Calu3 (cell line): ENCODE data around the gene PLCG2. TPM values are rescaled to one million over a fixed set of nuclear protein-coding genes. Genes with fewer than 3 reads are reported as not detected.
A peak's percentile ranks its signal among the peaks of the same experiment; 100 is the strongest.

Source experiments
- BruUV-seq: library from RNA; stranded (reverse); fragments of 400-500 nt; replicated peaks from 2 replicates; lab custom pipeline; 2021; lab: Mats Ljungman, UMichigan
- CTCF ChIA-PET: fragments of 300-600 bp; sonication (Branson Sonifier 250); formaldehyde crosslinking; loops from one replicate; lab custom pipeline; 2022; ENCODE audit warnings: antibody characterized with exemption; lab: Charles Lee
- DNase-seq: peaks from one replicate; pipeline ENCODE4 v3.0.0; 2022
- H3K27ac Mint-ChIP-seq: one replicate; pipeline ENCODE4 v1.8.0; 2022; ENCODE audit warnings: mixed read lengths; ENCODE audit not compliant: unreplicated experiment
- H3K27me3 Mint-ChIP-seq: one replicate; pipeline ENCODE4 v1.8.0; 2022; ENCODE audit warnings: mixed read lengths; ENCODE audit not compliant: unreplicated experiment
- H3K36me3 Mint-ChIP-seq: one replicate; pipeline ENCODE4 v1.8.0; 2022; ENCODE audit warnings: mild to moderate bottlenecking, moderate library complexity, mixed read lengths; ENCODE audit not compliant: insufficient read depth, unreplicated experiment
- H3K4me1 Mint-ChIP-seq: one replicate; pipeline ENCODE4 v1.8.0; 2022; ENCODE audit warnings: mild to moderate bottlenecking, low read depth, mixed read lengths; ENCODE audit not compliant: unreplicated experiment
- H3K4me3 Mint-ChIP-seq: one replicate; pipeline ENCODE4 v1.8.0; 2022; ENCODE audit warnings: mild to moderate bottlenecking, low read depth, moderate library complexity, mixed read lengths; ENCODE audit not compliant: unreplicated experiment
- H3K9me3 Mint-ChIP-seq: one replicate; pipeline ENCODE4 v1.8.0; 2022; ENCODE audit warnings: low read depth, mixed read lengths; ENCODE audit not compliant: unreplicated experiment
- CTCF ChIP-seq: fragments of 200-600 bp; IDR thresholded peaks from one replicate; pipeline ENCODE4 v1.8.0; 2022; ENCODE audit warnings: antibody characterized with exemption; ENCODE audit not compliant: unreplicated experiment
- intact Hi-C: fragments of 100-400 bp; cut with micrococcal nuclease; formaldehyde crosslinking; loops from one replicate; pipeline ENCODE4 v1.10.0; 2022; ENCODE audit not compliant: unreplicated experiment
- total RNA-seq: library from RNA; stranded (reverse); gene quantifications from 2 replicates; pipeline ENCODE4 v1.2.3, GENCODE V29; 2022

Gene PLCG2
- total RNA-seq, 1 experiment from 2014 or later: 3.4 TPM

GRCh38 chr16:81896902-81897301 lies 117.8 kb downstream of the PLCG2 start:
- no peak for DNase-seq
- CTCF ChIA-PET: no interaction called here
- Mint-ChIP-seq H3K36me3 (peaks cover 9% of the 10 kb centered on the region), H3K4me3 (no peak overlapping the region), H3K27ac (no peak overlapping the region), H3K9me3 (no peaks in the 10 kb centered on the region), H3K27me3 (peaks cover 61% of the 10 kb centered on the region), H3K4me1 (peaks cover 27% of the 10 kb centered on the region)
- TF ChIP-seq CTCF: no peak
- no TSS peak for BruUV-seq
- intact Hi-C loops: no loop called here

- Mint-ChIP-seq H3K4me1 (peaks cover 29% of the 10 kb centered on the region), H3K36me3 (peaks cover 10% of the 10 kb centered on the region), H3K9me3 (peaks cover 3% of the 10 kb centered on the region), H3K4me3 (peak overlapping the region; percentile 6), H3K27me3 (peaks cover 57% of the 10 kb centered on the region), H3K27ac (peak overlapping the region; percentile 60)
- intact Hi-C loops: no loop called here
- DNase-seq: peak; percentile 78
- BruUV-seq: no TSS peak
- no peak for TF ChIP-seq CTCF
- CTCF ChIA-PET: no interaction called here
Measured at GRCh38 chr16:81899601-81900000, 120.5 kb downstream of the PLCG2 start.

- Mint-ChIP-seq H3K4me1 (peaks cover 29% of the 10 kb centered on the region), H3K27ac (peak overlapping the region; percentile 60), H3K9me3 (peaks cover 3% of the 10 kb centered on the region), H3K27me3 (peaks cover 57% of the 10 kb centered on the region), H3K4me3 (no peak overlapping the region), H3K36me3 (peaks cover 10% of the 10 kb centered on the region)
- CTCF ChIA-PET: no interaction called here
- no TSS peak for BruUV-seq
- DNase-seq: no peak
- TF ChIP-seq CTCF: no peak
- intact Hi-C loops: no loop called here
Measured at GRCh38 chr16:81900014-81900413, 120.9 kb downstream of the PLCG2 start.

GRCh38 chr16:81900456-81900855 lies 121.4 kb downstream of the PLCG2 start:
- CTCF ChIA-PET: no interaction called here
- H3K27ac Mint-ChIP-seq: no peak overlapping the region

More at GRCh38 chr16:81900456-81900855, 121.4 kb downstream of the PLCG2 start:
- BruUV-seq: no TSS peak
- no peak for DNase-seq
- Mint-ChIP-seq H3K4me3 (no peak overlapping the region), H3K4me1 (peaks cover 29% of the 10 kb centered on the region), H3K9me3 (peaks cover 3% of the 10 kb centered on the region), H3K36me3 (peaks cover 10% of the 10 kb centered on the region), H3K27me3 (peaks cover 54% of the 10 kb centered on the region)
- intact Hi-C loops: no loop called here
- TF ChIP-seq CTCF: no peak
